AG08396 (cell line): ENCODE measurements around the gene DNASE2B.

Experiments used
- DNase-seq: peaks from one replicate; pipeline ENCODE4 v3.0.0; 2012; ENCODE audit warnings: low spot score, mixed read lengths

DNASE2B gene

GRCh38 chr1:84452436-84452835 is 54.2 kb downstream of the DNASE2B start:
- no peak for DNase-seq

- no peak for DNase-seq
Measured at GRCh38 chr1:84462118-84462517, 63.8 kb downstream of the DNASE2B start.
